Small intestine (tissue), 7 donors: ENCODE results near the gene ITK. TPM values are rescaled to one million over a fixed set of nuclear protein-coding genes. Genes with fewer than 3 reads are reported as not detected.

Experiments used
- DNase-seq, 2 donors: peaks; one replicate each; pipeline versions ENCODE4 v3.0.0 to v3.0.0-alpha.2; 2013
- FAIRE-seq: peaks from 2 replicates; lab custom pipeline; 2012; peaks lifted over from hg19 to GRCh38; lab: Jason Lieb, UNC
- H3K27ac ChIP-seq, 3 donors: one replicate each; pipeline ENCODE4 v1.5.1; 2013; ENCODE audit warnings: low read length in 2 of 3, mild to moderate bottlenecking in 2 of 3, control low read depth in 1 of 3, inconsistent platforms in 1 of 3, low read depth in 1 of 3, moderate library complexity in 1 of 3
- H3K27me3 ChIP-seq, 3 donors: one replicate each; pipeline ENCODE4 v1.6.1; 2013; ENCODE audit warnings: low read length in 3 of 3, inconsistent platforms in 1 of 3; ENCODE audit not compliant: control insufficient read depth in 3 of 3, insufficient read depth in 3 of 3
- H3K36me3 ChIP-seq, 3 donors: one replicate each; pipeline ENCODE4 v1.6.1; 2013; ENCODE audit warnings: low read length in 3 of 3, inconsistent platforms in 1 of 3, low read depth in 1 of 3, mild to moderate bottlenecking in 1 of 3, moderate library complexity in 1 of 3; ENCODE audit not compliant: control insufficient read depth in 3 of 3, insufficient read depth in 2 of 3
- H3K4me1 ChIP-seq, 3 donors: one replicate each; pipeline ENCODE4 v1.6.1; 2013; ENCODE audit warnings: low read length in 2 of 3, inconsistent platforms in 1 of 3, low read depth in 1 of 3, mild to moderate bottlenecking in 1 of 3, moderate library complexity in 1 of 3; ENCODE audit not compliant: control insufficient read depth in 3 of 3, insufficient read depth in 2 of 3
- H3K4me3 ChIP-seq, 3 donors: one replicate each; pipeline ENCODE4 v1.5.1; 2013; ENCODE audit warnings: low read length in 3 of 3, control low read depth in 1 of 3, inconsistent platforms in 1 of 3, low read depth in 1 of 3, mild to moderate bottlenecking in 1 of 3, moderate library complexity in 1 of 3
- H3K9me3 ChIP-seq, 2 donors: one replicate each; pipeline ENCODE4 v1.6.1; 2013; ENCODE audit warnings: low read depth in 1 of 2, low read length in 1 of 2; ENCODE audit not compliant: control insufficient read depth in 2 of 2, insufficient read depth in 1 of 2
- WGBS, 3 donors: extraction: QIAGEN DNeasy Blood & Tissue Kit; methylation state at CpG; one replicate each; pipeline ENCODE4 v1.1.7; 2013; 5-methylcytosine and 5-hydroxymethylcytosine counted together
- polyA plus RNA-seq, 4 donors: library from polyadenylated mRNA; stranded (reverse) in 3 of 4; unstranded in 1 of 4; fragments of 200-250 nt in 3 of 4; fragments of 120-200 nt in 1 of 4; gene quantifications; one replicate each; pipeline versions ENCODE4 v1.2.1 to v1.2.3, GENCODE V29; 2013
- donor health status: healthy with polysubstance abuse.
- donor health status: control.
- donor health status: control.
- donor health status: Bipolar disorder and iron deficiency.
- donor health status: healthy.

ITK gene
- polyA plus RNA-seq, 4 donors: 0.67 to 2.7 (median 1.4) TPM

DNA sequence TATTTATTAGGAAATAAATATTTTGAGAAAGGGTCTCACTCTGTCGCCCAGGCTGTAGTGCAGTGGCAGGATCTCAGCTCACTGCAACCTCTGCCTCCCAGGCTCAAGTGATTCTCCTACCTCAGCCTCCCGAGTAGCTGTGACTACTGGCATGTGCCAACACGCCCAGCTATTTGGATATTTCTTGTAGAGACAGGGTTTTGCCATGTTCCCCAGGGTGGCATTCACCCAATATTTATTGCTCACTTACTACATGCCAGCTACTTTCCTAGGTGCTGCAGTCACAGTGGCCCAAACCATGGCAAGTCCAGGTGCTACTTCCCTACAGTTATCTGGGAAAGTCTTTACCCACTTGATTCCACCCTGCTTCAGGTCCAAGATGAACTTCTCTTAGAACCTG is 29.6 kb upstream of the ITK start:
- WGBS, 3 donors: 72 to 84% (median 81%) methylated on average over 3 of the region's 3 CpGs

DNA sequence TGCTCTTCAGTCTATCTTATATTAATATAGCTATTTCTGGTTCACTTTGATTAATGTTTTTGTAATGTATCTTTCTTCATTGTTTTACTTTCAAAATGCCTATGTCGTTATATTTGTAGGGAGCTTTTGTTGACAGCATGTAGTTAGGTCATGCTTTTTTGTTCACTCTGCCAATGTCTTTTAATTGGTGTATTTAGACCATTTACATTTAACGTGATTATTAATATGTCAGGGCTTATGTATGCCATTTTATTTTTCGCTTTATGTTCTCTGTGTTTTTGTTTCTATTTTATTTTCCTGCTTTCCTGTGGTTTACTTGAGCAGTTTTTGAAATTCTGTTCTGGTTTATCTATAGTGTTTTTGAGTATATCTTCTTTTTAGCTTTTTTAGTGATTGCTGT is 25.3 kb upstream of the ITK start:
- Histone ChIP-seq H3K4me3 (no peak overlapping the region), H3K4me1 (peaks cover 0 to 4% (median 0%) of the 10 kb centered on the region in 3 donors), H3K9me3 (no peaks in the 10 kb centered on the region), H3K27me3 (no peaks in the 10 kb centered on the region), H3K27ac (no peak overlapping the region), H3K36me3 (no peaks in the 10 kb centered on the region)
- FAIRE-seq: no peak
- no peak for DNase-seq
- 72 to 80% (median 77%) methylated on average over 3 of the region's 3 CpGs for WGBS, 3 donors

More for the DNA sequence above, 29.6 kb upstream of the ITK start:
- Histone ChIP-seq H3K4me3 (no peak overlapping the region), H3K36me3 (no peaks in the 10 kb centered on the region), H3K27ac (no peak overlapping the region), H3K4me1 (no peaks in the 10 kb centered on the region), H3K9me3 (no peaks in the 10 kb centered on the region), H3K27me3 (no peaks in the 10 kb centered on the region)
- DNase-seq (no peak), FAIRE-seq (no peak)

DNA sequence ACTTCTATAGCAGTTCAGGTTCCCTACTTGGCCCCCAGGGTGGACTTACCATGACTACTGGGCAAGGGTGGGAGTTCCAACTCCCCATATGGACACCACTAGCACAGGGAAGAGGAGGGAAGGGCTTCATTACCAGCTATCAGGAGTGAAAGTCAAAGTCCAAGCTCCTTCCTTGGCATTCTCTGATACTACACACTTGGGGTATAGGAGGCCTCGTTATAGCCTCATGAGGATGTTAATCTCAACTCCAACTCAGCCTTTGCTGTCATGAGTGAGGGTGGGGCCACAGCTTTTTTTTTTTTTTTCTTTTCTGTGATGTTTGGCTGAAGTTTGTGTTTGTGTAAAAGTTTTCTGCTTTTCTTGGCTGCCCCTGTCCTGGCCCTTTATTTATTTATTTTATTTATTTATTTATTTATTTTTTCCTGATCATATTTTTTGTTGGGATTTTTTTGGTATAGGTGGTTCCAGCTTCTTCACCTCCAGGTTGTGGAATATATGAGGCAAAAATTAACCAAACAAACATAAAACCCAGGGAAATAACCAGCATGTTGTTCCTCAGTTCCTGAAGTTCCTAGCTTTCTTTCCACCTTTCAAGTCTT is 23.2 kb upstream of the ITK start:
- Histone ChIP-seq H3K27ac (peak overlapping the region in 1 of 3 donors; percentile 25), H3K27me3 (no peaks in the 10 kb centered on the region), H3K36me3 (no peaks in the 10 kb centered on the region), H3K9me3 (no peaks in the 10 kb centered on the region), H3K4me3 (no peak overlapping the region), H3K4me1 (peaks cover 0 to 4% (median 0%) of the 10 kb centered on the region in 3 donors)
- whole genome bisulfite sequencing, 3 donors: 11 to 72% (median 27%) methylated on average over 1 of the region's 1 CpG
- peak; percentile 42 to 74 for DNase-seq
- FAIRE-seq: no peak

DNA sequence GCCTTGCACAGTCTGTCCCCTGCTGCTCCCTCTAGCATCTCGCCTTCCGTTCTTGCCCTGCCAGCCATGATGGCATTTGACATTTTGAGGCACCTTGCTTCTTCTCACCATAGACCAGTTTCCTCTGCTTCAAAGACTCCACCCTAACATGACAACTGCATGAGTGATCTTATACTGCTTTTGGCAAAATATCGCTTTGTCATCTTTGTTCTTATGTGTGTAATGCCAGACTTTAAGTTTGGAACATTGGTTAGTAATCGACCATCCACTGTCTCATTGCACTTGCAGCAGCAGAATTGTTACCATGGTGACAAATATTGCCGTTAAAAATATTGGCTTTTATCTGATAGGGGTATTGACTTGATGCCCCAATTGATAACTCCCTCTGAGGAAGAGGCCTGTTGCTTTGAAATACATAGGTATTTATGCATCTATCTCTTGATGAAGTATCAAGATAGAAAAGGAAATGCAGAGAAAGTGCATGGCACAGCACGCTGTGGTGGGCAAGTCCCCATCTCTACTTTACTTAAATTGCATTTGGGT is 21.4 kb upstream of the ITK start:
- Histone ChIP-seq H3K9me3 (no peaks in the 10 kb centered on the region), H3K4me3 (no peak overlapping the region), H3K4me1 (peaks cover 0 to 4% (median 0%) of the 10 kb centered on the region in 3 donors), H3K27ac (no peak overlapping the region), H3K27me3 (no peaks in the 10 kb centered on the region), H3K36me3 (no peaks in the 10 kb centered on the region)
- DNase-seq (no peak), FAIRE-seq (no peak)
- WGBS, 3 donors: 71 to 78% (median 75%) methylated on average over 6 of the region's 6 CpGs

DNA sequence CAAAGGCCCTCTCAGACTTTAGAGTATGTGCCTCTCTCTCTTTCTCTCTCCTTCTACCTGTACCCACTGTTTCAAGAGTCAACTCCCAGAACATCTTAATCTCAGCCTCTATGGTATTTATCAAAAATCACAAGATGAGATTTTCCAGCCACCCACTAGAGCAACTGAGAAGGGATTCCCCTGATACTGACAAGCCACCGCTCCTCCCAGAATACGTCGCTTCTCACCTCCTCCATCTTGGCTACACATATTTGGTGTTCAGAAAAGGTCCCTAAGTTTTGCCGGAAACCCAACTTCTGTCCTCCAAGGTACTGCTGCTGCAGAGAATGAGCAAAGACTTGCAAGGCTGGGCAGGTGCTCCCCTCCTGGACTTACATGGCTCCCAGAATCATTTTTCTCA is 20.6 kb upstream of the ITK start:
- no peak for DNase-seq
- Histone ChIP-seq H3K4me1 (peaks cover 0 to 4% (median 0%) of the 10 kb centered on the region in 3 donors), H3K4me3 (no peak overlapping the region), H3K27me3 (no peaks in the 10 kb centered on the region), H3K9me3 (no peaks in the 10 kb centered on the region), H3K36me3 (no peaks in the 10 kb centered on the region), H3K27ac (no peak overlapping the region)
- no peak for FAIRE-seq
- WGBS, 3 donors: 79 to 88% (median 84%) methylated on average over 4 of the region's 4 CpGs

DNA sequence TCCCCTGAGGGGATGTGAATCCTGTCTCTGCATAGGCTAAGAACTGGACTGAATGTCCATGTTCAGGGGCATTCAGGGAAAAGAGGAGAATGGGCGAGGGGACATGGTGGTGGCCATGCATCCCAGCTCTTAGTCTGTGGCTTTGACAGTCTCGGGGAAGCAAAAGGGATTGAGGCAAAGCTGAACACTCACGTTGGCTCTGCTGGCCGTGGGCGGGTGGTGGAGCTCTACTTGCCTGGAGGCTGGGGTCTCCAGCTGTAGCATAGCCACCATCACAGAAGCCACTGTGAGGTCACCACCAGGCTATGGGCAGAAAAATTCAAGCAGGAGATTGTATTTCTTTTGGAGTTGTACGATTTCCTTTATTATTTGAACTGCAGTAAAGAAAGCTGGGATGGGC is 18.6 kb upstream of the ITK start:
- no peak overlapping the region for H3K27ac ChIP-seq
- no peak for DNase-seq
- H3K27me3 ChIP-seq: peaks cover 0 to 3% (median 0%) of the 10 kb centered on the region in 3 donors
- 87 to 92% (median 90%) methylated on average over 6 of the region's 6 CpGs for WGBS, 3 donors
- peaks cover 0 to 4% (median 0%) of the 10 kb centered on the region in 3 donors for H3K4me1 ChIP-seq
- H3K9me3 ChIP-seq: no peaks in the 10 kb centered on the region
- H3K36me3 ChIP-seq: no peaks in the 10 kb centered on the region
- FAIRE-seq: no peak
- no peak overlapping the region for H3K4me3 ChIP-seq

DNA sequence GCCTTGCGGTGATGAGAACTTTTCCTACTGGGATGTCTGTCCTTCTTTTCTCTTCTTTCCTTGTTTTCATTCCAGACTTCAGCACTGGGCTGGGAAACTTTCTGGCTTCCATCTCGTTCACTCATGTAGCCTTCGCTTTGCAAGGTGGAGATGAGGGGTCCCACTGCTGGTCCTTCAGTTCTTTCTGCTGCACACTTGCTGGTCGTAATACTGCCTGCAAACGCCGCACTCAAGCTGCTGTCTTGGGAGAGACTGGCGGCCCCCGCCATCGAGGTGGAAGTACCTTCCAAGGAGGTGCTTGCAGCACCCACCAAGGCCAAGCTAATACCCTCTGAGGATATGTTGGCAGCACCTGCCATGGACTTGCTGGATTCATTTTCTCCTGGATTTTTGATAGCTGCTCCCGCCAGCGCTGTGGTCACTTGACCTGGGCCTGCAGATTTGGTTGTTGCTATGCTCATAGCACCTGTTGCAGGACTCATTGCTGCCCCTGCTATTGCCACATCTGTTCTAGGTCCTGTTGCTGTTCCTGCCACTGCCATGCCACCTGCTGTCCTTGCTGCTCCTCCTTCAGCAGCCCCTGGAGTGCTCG is 17.6 kb upstream of the ITK start:
- H3K27me3 ChIP-seq: peaks cover 0 to 3% (median 0%) of the 10 kb centered on the region in 3 donors
- DNase-seq (no peak), FAIRE-seq (no peak)
- H3K4me3 ChIP-seq: no peak overlapping the region
- WGBS, 3 donors: 89 to 95% (median 92%) methylated on average over 12 of the region's 12 CpGs
- no peak overlapping the region for H3K27ac ChIP-seq
- H3K4me1 ChIP-seq: no peaks in the 10 kb centered on the region
- H3K9me3 ChIP-seq: no peaks in the 10 kb centered on the region
- H3K36me3 ChIP-seq: no peaks in the 10 kb centered on the region

DNA sequence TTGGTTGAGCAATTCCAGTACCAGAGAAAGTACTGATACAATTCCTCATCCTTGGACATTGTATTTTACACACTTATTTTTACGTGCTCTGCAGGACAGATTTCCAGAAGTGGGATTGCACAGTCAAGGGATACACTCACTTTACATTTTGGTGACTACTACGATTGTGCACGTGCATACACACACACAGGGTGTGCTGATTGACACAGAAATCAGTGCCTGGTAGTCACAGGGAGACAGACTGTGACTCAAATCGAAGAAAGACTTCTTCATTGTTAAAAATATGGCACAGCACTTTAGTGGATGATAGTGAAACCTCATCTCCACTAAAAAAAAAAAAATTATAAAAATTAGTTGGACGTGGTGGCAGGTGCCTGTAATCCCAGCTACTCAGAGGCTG is 16.1 kb upstream of the ITK start:
- Histone ChIP-seq H3K9me3 (no peaks in the 10 kb centered on the region), H3K4me1 (no peaks in the 10 kb centered on the region), H3K36me3 (no peaks in the 10 kb centered on the region), H3K27ac (no peak overlapping the region), H3K27me3 (peaks cover 0 to 3% (median 0%) of the 10 kb centered on the region in 3 donors), H3K4me3 (no peak overlapping the region)
- DNase-seq (no peak), FAIRE-seq (no peak)
- WGBS, 3 donors: 60 to 80% (median 66%) methylated on average over 5 of the region's 5 CpGs
